Stimulated activated CD4-positive, alpha-beta T cell treated with anti-CD3 and anti-CD28 coated beads, Interleukin-15, amount 100 ng/mL, for 1 hour (primary cell): Measurements from ENCODE around the gene LRRC40.
"Not testable (repeated sequence)": the region's sequence is repeated elsewhere in the genome, so short reads cannot be mapped to it uniquely, and the experiment has no call there.

Experiments used
- DNase-seq, 2 donors: peaks; one replicate each; pipeline ENCODE4 v3.0.0-alpha.2; 2020; ENCODE audit warnings: low read depth in 1 of 2, low spot score in 1 of 2

Gene LRRC40

GRCh38 chr1:70204139-70204538, 1.2 kb downstream of the LRRC40 start:
- DNase-seq: no peak

- DNase-seq: no peak
Observed at GRCh38 chr1:70202173-70202758, 3.1 kb downstream of the LRRC40 start.

- DNase-seq: no peak
Observed at GRCh38 chr1:70200065-70200464, 5.3 kb downstream of the LRRC40 start.

GRCh38 chr1:70196333-70196732, 9.0 kb downstream of the LRRC40 start:
- no peak for DNase-seq

GRCh38 chr1:70195342-70195741, 10.0 kb downstream of the LRRC40 start:
- no peak for DNase-seq

GRCh38 chr1:70194601-70195000, 10.8 kb downstream of the LRRC40 start:
- DNase-seq: no peak

GRCh38 chr1:70192446-70192845, 12.9 kb downstream of the LRRC40 start:
- not testable (repeated sequence) for DNase-seq

- no peak for DNase-seq
Observed at GRCh38 chr1:70190180-70190579, 15.2 kb downstream of the LRRC40 start.

GRCh38 chr1:70188522-70188921, 16.9 kb downstream of the LRRC40 start:
- DNase-seq: no peak

- DNase-seq: not testable (repeated sequence)
Observed at GRCh38 chr1:70185181-70185580, 20.2 kb downstream of the LRRC40 start.

- no peak for DNase-seq
Observed at GRCh38 chr1:70171512-70171911, 33.9 kb downstream of the LRRC40 start.

GRCh38 chr1:70169018-70169839, 36.1 kb downstream of the LRRC40 start:
- no peak for DNase-seq

- DNase-seq: no peak
Observed at GRCh38 chr1:70168283-70168682, 37.1 kb downstream of the LRRC40 start.

GRCh38 chr1:70164350-70164749, 41.0 kb downstream of the LRRC40 start:
- no peak for DNase-seq

- no peak for DNase-seq
Observed at GRCh38 chr1:70156529-70157120, 48.8 kb downstream of the LRRC40 start.

- DNase-seq: no peak
Observed at GRCh38 chr1:70153739-70154138, 51.6 kb downstream of the LRRC40 start.

GRCh38 chr1:70150444-70150843, 54.9 kb downstream of the LRRC40 start:
- no peak for DNase-seq

- no peak for DNase-seq
Observed at GRCh38 chr1:70146488-70146887, 58.9 kb downstream of the LRRC40 start.

- DNase-seq: no peak
Observed at GRCh38 chr1:70143048-70143659, 62.2 kb downstream of the LRRC40 start.

GRCh38 chr1:70142075-70142474, 63.3 kb downstream of the LRRC40 start:
- no peak for DNase-seq

- no peak for DNase-seq
Observed at GRCh38 chr1:70140894-70141293, 64.5 kb downstream of the LRRC40 start.

GRCh38 chr1:70140343-70140742, 65.0 kb downstream of the LRRC40 start:
- no peak for DNase-seq
